RCC 7860 (cell line): ENCODE data around the gene TBL3.
A peak's percentile ranks its signal among the peaks of the same experiment; 100 is the strongest.

Experiments used
- DNase-seq: peaks from one replicate; pipeline ENCODE4 v3.0.0-alpha.2; 2015; ENCODE audit warnings: low spot score
- FAIRE-seq: peaks from 2 replicates; lab custom pipeline; 2012; peaks lifted over from hg19 to GRCh38; lab: Jason Lieb, UNC

Gene TBL3

DNA sequence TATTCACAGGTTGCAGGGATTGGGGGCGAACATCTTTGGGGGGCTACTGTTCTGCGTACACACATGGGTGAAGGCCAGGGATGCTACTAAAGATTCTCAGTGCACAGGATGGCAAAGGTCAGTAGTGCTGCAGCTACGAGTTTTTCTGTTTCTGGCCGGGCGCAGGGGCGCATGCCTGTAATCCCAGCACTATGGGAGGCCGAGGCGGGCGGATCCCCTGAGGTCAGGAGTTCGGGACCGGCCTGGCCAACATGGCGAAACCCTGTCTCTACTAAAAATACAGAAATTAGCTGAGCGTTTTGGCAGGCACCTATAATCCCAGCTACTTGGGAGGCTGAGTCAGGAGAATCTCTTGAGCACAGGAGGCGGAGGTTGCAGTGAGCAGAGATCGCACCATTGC lies 41.7 kb downstream of the TBL3 start:
- FAIRE-seq, result no peak
- no peak for DNase-seq

DNA sequence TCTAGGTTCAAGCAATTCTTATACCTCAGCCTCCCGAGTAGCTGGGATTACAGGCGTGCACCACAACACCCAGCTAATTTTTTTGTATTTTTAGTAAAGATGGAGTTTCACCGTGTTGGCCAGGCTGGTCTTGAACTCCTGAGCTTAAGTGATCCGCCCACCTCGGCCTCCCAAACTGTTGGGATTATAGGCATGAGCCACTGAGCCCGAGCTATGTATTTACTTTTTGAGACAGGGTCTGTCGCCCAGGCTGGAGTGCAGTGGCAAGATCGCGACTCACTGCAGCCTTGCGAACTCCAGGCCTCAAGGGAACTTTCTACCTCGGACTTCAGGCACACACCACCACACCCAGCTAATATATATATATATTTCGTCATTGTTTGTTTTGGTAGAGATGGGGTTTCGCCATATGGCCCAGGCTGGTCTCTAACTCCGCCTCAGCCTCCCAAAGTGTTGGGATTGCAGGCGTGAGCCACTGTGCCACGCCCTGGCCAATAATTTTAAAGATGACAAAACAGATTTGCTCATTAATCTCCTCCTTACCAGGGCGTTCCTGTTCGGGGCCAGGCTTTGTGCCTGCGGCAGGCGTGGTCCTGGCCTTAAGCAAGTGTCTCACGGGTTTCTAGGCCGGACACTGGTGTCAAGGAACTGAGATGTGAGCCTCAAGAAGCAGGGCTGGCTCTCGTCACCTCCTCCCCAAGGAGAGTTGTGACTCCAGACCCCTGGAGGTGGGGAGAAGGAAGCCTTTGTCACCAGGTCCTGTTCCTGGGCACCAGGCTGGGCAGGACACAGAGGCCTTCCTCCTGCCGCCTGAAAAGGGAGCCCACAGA lies 43.5 kb downstream of the TBL3 start:
- DNase-seq (no peak), FAIRE-seq (no peak)

DNA sequence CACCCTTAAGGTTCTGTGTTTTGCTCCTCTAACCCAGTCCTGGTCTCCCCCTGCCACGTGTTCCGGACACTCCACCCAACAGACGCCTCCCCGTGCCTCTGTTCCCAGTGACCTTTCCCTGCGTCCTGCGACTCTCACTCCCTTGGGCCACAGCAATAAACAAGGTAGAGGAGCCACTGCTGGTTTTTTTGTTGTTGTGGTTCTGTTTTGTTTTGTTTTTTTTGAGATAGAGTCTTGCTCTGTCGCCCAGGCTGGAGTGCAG lies 44.0 kb downstream of the TBL3 start:
- DNase-seq (no peak), FAIRE-seq (no peak)

DNA sequence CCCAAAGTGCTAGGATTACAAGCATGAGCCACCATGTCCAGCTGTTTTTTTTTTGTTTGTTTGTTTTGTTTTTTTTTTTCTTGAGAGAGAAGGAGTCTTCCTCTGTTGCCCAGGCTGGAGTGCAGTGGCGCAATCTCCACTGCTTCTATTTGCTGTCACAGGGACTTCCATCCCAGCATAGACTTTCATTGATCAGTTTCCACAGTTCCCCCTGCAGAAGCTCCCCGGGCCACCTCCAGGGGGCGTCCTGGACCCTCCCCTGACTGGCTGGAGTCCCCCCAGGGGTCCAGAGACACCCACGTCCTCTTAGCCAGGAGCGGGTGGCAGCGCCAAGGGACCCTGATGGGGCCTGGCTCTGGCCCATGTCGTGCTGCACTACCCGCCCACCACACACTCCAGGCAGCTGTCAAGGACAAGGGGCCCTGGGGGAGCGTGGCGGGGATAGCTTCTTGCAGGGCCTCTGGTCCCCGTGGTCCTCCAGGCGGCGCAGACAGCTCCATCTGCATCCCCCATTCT lies 44.6 kb downstream of the TBL3 start:
- FAIRE-seq, result no peak
- no peak for DNase-seq

DNA sequence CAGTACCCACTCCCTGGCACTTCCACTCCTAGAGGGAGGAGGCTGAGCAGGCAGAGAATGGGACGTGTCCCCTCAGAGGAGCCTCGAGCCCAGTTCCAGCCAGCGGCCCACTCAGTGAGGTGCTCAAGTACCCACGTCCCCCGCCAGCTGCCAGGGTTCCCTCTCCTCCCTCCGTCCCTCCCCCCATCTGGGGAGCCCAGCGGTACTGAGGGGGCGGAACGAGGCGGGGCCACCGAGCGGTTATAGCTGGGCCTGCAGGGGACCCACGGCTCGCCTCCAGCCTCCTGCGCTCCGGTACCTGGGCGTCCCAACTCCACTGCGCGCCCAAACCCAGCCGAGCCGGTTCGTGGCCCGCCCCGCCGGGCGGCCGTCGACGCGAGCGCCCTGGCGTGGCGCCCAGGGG lies 47.7 kb downstream of the TBL3 start, which contains the start of gene NPW:
NPW (plus strand) TSS at position 268 of the 403 bp plus-strand sequence.
- DNase-seq (no peak), FAIRE-seq (no peak)

DNA sequence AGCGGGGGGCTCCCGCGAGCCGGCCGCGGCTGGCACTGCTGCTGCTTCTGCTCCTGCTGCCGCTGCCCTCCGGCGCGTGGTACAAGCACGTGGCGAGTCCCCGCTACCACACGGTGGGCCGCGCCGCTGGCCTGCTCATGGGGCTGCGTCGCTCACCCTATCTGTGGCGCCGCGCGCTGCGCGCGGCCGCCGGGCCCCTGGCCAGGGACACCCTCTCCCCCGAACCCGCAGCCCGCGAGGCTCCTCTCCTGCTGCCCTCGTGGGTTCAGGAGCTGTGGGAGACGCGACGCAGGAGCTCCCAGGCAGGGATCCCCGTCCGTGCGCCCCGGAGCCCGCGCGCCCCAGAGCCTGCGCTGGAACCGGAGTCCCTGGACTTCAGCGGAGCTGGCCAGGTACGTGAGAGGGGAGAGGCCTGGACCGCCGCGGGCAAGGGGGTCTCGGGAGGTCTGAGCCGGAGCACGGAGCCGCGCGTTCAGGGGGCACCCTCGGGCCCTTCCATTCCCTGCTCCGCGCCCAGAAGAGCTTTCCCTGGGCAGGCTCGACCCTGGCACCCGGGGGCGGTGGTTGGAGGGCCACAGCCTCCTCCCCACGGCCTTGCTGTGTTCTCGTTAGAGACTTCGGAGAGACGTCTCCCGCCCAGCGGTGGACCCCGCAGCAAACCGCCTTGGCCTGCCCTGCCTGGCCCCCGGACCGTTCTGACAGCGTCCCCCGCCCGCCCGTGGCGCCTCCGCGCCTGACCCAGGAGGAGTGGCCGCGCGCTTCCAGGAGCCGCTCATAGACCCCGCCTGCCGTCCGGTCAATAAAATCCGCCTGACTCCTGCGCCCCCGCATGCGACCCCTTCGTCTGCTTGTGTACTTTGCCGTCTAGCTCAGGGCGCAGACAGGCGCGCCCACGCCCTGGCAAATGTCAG lies 48.3 kb downstream of the TBL3 start:
- DNase-seq (no peak), FAIRE-seq (no peak)

DNA sequence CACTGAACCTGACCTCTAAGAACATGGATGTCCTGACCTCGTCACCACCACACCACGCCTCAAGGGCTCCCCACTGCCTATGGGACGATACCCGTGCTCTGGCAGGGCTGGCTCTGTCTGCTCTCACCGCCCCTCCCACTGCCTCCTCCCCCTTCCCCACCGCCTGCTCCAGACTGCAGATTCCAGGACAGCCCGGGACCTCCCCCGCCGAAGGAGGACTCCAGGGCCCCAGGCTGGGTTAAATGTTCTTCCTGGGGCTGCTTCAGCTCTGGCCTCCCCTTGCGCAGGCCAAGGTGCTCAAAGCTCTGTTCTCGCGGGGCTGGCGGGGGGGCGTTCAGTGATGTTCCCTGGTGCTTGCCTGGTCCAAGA lies 50.9 kb downstream of the TBL3 start:
- no peak for FAIRE-seq
- no peak for DNase-seq

DNA sequence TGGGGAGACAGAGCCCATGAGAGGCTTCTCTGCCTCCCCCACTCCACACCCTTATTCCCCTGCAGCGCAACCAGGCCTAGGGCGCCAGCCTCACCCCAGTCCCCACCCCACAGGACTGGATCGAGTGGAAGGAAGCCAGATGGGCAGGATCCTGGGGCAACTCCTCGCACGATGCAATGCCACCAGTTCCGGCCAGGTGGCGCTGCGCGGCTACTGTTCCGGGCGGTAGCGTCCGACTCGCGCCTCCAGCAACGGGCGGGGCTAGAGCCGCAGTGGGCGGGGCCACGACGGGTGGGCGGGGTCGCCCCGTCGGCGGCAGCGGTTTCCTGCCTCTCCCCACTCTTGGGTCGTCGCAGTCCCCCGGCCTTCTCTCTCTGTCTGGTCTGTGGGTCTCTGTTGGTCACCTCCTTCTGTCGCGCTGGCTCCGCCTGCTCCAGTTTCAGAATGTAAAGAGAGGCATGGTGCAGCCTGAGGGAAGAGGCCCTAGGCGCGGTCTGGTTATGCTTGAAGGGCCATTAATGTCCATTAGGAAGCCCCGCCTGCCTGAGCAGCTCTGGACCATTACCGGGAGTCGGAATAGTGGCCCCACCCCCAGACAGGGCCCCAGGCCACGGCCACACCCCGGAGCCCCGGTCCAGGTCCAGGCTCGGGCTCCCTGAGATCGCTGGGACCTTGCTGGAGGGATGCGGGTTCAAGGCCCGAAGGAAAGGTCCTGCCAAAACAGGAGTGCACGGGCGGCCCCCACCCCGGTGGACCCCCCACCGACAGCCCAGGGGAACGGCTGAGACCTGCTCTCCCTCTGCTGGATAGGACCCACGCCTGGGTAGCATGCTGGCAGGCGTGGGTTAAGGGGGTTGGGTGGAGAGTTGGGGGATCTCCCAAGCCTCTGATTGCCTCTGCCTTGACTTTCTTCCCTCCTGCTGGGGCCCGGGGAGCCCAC lies 51.5 kb downstream of the TBL3 start:
- DNase-seq, result peak; percentile 71
- no peak for FAIRE-seq

DNA sequence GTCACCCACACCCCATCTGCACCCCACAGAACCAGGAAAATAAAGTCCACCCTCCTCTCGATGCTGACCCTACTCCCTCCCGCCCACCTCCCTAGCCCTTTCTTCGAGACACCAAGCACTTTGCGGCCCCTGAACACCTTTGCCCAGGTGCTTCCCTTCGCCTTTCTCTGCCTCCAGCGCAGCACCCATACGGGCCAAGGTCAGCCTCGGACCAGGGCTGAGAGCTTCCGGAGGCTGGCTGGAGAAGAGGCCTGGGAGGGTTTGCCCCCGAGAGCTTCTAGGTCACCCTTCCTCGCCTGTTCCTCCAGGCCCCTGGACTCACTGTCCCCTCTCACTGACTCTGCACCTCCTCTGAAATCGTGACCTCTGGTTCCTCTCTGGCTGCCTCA lies 52.2 kb downstream of the TBL3 start:
- no peak for FAIRE-seq
- DNase-seq, result no peak

DNA sequence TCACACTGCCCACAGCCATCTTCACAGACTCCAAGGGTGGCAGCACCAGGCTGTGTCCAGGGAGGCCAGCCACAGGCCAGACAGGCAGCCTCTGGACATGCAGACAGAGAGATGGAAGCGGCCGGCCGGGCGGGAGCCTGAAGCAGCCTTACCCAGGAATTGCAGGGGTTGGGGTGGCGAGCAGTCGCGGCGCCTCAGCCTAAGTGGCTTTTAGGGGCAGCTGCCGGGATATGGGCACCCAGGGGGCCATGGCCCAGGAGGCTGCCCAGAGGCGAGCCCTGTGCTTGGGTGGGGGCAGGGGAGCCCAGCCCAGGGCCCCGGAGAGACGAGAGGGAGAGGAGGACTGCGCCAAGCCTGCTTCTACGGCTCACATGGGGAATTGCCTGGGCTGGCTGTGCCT lies 53.4 kb downstream of the TBL3 start:
- DNase-seq (no peak), FAIRE-seq (no peak)

DNA sequence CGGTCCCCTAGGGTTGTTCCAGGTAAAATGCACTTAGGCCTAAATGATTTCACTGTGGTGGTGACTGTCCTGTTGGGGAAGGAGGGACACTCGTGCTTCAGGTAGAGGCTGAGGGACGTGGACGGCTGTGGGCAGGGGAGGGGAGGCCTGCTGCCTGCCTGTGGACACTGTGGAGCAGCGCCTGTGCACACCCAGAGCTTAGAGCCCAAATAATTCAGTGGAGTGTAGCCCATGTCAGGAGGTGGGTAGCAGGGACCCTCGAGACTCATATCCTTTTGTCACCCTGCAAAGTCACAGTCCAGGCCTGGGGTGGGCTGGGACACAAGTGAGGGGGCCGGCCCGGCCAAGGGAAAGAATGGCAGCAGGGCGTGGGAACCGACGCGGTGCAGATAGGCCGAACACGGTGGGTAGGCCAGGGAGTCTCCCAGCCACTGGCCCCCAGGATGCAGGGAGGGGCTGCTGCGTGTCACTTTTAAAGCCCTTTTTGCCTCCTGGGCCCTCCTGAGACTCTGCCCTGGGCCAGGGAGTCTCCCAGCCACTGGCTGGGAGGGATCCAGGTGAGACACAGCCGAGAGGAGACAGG lies 54.1 kb downstream of the TBL3 start:
- no peak for FAIRE-seq
- DNase-seq, result no peak

DNA sequence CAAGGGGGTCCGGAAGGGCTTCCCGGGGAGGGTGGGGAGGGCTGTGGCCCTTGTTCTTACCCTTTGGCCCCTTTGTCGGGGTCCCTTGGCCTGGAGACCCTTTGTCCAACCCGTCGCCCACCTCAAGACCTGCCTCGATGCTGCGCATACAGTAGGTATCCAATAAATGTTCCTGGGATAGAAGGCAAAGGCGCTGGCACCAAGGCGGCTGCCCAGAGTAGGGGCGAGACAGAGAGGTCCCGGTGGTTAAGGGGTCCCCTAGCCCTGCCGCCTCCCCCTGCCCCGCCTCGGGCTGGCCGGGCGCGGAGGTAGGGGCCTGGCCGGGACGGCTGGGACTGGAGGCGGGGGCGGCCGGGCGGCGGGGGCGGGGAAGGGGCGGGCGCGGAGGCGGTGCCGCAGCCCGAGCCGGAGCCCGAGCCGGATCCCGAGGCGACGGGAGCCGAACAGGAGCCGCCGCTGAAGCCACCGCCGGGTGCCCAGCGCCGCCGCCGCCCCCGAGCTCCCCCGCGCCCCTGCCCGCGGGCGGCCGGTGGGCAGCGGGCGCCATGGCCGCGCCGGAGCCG lies 54.7 kb downstream of the TBL3 start, which contains the start of gene NHERF2:
NHERF2 (plus strand) TSS at position 442 of the 563 bp plus-strand sequence; CDS start at position 546, 104 bp downstream.
- DNase-seq (no peak), FAIRE-seq (no peak)

DNA sequence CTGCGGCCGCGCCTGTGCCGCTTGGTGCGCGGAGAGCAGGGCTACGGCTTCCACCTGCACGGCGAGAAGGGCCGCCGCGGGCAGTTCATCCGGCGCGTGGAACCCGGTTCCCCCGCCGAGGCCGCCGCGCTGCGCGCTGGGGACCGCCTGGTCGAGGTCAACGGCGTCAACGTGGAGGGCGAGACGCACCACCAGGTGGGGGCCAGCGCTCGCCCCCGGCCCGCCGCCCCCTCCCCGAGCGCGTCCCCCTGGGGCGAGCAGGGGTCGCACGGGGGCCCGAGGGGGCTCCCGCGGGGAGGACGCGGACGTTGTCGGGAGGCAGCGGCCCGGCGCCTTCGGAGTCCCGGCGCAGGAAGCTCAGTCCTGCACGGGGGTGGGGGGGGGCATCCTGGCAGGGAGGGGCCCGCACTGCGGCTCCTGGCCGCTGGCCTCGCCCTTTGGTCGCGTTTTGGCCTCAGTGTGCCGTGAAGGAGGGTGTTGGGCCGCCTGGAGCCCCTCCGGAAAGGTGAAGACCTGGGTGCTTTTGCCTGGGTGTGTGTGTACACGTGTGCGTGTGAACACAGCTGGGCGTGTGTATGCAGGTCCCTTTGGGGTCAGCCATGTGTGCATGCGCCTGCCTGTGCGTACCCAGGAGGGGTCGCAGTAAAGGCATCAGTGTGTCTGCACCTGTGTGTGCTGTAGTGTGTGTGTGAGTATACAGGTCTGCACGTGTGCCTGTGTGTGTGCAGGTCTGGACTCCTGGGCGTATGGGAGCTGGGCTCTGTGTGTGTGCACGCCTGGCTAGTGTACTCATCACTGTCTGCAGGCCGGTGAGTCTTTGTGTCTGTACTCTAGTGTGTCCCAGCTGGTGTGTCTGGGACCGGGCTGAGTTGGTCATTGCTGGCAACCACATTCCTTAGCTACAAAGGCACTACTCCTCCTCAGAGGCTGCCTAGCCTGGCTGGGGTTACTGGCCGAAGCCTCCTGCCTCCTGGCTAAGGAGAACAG lies 55.5 kb downstream of the TBL3 start:
- FAIRE-seq, result no peak

DNA sequence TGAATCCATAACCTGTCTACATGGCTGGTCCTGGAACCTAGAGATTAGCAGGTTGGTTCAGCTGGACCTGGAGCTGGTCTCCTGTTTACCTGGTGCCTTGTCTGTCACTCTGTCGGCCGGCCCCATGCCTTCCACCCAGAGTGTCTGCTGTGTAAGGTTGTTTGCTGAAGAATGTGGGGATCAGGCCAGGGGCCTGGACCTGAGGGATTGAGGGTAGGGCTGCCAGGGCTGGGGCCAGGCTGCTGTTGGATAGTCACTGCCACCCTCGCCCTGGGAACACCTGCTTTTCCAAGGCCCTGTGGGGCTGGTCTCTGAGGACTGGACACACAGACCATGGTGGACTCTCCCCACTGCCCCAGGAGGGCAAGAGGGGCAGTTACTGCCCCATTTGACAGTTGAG lies 56.3 kb downstream of the TBL3 start:
- no peak for DNase-seq
- no peak for FAIRE-seq

More for the DNA sequence above, 55.5 kb downstream of the TBL3 start:
- DNase-seq, result peak; percentile 25

DNA sequence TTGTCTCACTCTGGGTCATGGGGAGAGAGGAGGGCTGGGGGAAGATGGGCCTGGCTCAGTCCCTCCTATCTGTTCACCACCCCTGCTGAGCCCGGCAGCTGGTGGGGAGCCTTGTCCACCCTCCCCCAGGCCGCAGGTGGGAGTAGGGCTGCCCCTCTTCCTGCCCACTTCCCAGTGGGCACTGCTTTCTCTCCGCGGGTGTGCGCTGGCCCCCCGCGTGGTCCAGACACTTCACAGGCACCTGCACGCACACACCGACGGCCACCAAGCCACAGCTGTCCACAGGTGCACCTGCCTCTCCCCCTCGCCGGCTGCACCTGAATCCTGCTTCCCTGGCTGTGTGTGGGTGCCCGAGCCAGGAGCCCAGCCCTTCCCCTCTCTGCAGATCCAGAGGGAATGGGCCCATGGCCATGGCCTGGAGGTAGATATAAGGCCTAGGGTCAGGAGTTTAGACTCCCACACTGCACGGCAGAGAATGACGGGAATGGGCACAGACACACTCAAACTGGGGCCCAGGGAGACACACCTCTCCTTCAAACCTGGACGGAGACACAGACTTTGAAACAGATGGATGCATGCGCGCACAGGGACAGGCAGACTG lies 56.9 kb downstream of the TBL3 start:
- FAIRE-seq, result no peak
- no peak for DNase-seq

DNA sequence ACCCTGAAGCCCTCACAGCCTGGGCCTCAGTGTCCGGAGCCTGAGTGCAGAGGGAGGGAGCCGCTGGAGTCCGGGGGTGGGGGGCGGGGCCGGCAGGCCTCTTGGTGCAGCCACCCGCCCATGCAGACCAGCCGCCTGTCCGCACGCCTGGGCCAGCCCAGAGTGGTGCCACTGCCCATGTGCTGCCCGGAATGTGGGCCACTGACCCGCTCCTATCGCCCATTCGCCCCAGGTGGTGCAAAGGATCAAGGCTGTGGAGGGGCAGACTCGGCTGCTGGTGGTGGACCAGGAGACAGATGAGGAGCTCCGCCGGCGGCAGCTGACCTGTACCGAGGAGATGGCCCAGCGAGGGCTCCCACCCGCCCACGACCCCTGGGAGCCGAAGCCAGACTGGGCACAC lies 57.5 kb downstream of the TBL3 start:
- FAIRE-seq, result no peak
- no peak for DNase-seq

DNA sequence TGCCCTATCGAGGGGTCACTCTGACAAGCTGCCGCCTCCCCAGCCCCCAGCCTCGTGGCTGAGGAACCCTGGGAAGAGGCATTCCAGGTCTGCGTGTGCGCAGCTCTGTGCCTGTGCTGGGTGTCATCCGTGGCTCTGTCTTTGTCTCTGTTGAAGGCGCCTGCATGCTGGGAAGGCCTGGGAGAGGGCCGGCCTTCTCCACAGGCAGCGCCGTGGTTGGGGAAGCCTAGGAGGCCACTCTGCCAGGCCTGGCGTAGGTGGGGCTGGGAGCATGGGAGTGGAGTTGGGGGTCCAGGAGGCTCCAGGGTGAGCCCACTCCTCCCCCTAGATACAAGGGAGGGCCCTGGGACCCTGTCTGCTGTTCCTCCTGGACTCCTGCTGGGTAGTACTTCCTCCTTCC lies 58.2 kb downstream of the TBL3 start:
- no peak for DNase-seq
- FAIRE-seq, result no peak

DNA sequence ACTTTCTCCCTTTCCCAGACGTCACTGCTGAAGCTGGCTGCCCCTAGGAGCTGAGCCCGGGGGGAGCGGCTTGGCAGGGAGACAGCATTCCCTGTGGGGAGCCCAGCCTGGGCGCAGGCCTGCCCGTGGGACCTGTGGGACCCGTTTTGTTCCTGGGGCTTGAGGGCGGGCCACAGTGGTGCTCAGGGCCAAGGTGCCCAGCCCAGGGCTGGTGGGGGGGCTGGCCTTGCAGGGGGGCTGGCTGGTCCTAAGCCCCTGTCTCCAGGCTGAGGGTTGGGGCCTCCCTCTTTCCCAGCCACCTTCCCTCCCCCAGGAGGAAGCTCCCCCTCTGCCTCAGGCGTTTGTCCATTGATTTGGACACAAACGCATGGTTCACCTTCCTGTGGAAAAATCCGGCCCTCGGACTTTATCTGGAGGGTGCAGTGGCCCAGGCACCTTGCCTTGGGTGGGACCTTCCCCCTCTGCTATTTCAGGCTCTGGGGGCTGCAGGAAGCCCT lies 59.3 kb downstream of the TBL3 start:
- DNase-seq (no peak), FAIRE-seq (no peak)
